ENCODE results near the gene ITGBL1.

The ITGBL1 gene

DNA sequence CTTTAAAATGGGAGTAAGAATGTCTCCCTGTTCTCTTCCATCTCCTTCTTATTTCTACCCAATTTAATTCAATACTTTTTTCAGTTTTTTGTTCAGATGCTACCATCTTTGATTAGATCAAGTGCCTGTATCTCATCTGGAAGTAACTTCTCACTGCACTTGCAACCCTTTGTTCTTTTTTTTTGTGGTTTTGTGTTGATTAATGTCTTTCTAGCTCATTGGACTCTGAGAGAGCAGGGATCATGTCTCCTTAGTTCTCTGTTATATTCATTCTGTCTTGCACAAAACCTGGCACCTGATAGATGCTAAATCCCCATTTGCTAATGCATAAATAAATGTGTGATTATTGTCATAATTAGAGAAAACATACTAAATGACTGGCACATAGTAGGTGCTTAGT is 834 bp upstream of the ITGBL1 start:
- no peak for DNase-seq

DNA sequence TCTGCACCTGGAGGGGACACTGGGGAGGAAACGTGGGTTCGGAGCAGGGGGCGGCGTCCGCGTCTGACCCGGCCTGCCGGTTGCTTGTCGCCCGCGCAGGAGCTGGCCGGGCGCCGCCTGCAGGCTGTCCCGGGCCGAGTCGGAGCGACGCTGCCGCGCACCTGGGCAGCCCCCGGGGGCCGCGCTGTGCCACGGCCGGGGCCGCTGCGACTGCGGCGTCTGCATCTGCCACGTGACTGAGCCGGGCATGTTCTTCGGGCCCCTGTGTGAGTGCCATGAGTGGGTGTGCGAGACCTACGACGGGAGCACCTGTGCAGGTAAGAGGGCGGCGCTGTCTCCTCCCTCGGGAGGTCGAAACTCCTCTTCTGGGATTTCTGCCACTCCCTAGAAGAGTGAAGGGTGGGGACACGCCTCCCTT is 1.3 kb downstream of the ITGBL1 start:
- no peak for DNase-seq

DNA sequence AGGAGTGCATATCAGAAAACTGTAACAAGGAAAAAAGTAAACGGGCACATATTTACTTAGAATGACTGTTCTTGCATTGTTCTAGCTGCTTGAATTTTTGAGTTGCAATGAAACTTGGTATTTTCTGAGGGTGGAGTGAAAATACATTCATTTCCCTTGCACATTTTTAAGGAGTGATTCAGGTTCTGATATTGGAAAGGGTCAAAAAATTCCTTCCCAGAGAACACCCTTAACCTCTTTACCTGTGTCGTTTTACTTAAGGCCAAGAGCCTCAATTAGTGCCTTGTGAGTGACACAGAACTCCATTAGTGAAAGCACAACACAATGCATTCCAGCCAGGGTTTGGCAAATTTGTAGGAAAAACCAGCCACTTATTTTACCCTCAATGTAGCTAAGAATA is 2.3 kb downstream of the ITGBL1 start:
- no peak for DNase-seq

DNA sequence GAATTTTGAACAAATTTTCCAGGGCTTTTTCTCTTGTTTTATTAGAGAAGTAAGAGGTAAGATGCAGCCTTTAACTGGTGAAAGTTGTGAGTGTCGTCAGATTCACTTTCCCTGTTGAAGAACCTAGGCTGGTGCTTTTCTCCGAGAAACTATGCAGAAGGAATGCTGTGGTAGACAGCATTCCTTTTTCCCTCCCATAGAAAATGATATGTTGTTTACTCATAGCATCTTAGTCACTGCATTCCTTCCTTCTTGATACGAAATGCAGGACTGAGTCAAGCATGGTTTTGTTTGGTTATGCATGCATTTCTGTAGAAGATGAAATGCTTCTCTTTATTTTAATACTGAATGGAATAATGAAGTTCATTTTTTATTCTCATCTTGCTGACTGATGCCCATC is 3.4 kb downstream of the ITGBL1 start:
- DNase-seq, result no peak

DNA sequence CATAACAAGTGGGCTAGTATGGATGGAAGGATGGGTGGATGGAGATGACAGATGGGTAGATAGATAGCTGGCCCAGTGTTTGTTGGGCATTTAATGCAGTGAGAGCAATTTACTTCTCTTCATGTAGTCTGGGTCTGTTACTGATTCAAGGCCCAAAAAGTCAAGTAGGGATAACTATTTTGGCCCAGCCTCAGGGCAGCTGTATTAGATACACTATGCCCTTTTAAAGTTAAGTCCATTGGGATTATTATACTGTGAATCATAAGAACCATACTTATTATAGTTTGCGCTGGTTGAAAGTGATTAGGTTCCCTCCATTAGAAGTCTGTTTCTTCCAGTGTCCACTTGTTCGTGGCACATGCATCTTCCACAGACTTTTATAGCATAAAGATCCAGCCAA is 4.7 kb downstream of the ITGBL1 start:
- DNase-seq, result no peak

DNA sequence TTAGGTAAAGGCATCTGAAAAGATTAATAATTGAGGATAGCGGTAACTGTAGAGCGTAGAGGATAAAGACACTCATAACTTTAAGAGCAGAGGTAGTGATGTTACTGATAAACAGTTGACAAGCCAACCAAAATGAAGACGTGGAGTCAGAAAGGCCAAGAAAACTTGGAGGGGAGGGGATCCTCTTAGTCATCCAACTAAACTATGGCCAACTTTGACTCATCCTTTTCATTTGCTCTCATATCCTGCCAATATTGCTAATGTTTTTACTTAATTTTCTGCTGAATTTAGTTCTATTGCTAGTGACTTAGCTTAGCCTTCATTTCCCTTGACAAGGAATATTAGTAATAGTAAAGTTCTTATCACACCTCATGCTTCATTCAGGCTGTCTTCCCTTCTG is 13.4 kb downstream of the ITGBL1 start:
- no peak for DNase-seq

DNA sequence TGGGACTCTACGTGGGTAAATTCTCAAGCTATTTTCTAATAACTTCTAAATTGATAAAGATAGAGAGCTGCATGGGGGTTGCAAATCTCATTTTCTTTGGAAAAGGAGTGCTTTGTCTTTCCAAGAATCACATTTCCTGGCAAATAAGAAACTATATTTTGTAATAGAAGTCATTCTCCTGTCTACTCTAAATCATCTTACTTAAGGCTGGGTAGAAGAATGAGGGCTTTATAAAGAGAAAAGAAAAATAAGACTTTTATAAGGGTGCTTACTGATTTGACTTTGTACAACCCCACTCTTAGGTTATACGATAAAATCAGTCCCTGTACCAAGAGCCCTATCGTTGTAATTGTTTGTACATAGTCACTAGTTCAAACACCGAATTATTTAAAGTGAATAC is 14.9 kb downstream of the ITGBL1 start:
- no peak for DNase-seq

DNA sequence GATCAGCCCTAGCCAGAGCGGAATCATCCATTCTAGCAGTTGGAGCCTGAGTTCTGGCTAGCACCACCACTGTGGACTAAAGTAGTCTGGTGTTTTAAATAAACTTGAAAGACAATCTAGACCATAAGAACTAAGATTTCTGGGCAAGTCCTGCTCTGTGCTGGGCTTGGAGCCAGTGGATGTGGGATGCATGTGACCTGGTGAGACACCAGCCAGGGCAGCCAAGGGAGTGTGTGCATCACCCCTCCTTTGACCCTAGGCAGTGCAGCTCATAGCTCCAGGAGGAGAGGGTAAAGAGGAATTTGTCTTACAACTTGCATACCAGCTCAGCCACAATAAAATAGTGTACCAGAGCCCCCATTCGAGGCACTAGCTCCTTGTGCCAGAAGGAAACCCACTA is 21.0 kb downstream of the ITGBL1 start:
- DNase-seq, result no peak

DNA sequence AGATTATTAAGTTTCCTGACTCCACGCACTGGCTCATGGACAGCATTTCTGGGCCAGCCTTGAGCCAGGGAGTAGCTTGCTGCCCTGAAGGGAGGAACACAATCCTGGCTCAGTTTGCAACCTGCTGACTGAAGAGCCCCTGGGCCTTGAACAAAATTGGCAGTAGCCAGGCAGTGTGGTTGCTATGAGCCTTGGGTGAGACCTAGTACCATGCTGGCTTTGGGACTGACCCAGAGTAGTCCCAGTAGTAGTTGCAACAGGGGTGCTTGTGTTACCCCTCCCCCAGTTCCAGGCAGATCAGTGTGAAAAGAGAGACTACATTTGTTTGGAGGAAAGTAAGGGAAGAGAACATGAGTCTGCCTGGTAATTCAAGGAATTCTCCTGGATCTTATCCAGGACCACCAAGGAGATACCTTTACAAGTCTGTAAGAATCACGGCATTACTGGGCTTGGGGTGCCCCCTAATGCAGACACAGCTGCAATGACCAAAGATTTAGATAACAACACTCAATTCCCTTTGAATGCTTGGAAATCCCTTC is 22.0 kb downstream of the ITGBL1 start:
- no peak for DNase-seq

DNA sequence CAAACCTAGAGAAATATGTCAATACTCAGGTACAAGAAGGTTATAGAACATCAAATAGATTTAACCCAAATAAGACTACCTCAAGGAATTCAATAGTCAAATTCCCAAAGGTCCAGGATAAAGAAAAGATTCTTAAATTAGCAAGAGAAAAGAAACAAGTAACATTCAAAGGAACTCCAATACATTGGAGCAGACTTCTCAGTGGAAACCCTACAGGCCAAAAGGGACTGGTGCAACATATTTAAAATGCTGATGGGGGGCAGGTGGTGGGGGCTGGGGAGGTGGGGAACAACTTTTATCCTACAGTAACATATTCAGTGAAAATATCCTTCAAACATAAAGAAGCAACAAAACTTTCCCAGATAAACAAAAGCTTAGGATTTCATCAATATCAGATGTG is 23.1 kb downstream of the ITGBL1 start:
- DNase-seq, result no peak

DNA sequence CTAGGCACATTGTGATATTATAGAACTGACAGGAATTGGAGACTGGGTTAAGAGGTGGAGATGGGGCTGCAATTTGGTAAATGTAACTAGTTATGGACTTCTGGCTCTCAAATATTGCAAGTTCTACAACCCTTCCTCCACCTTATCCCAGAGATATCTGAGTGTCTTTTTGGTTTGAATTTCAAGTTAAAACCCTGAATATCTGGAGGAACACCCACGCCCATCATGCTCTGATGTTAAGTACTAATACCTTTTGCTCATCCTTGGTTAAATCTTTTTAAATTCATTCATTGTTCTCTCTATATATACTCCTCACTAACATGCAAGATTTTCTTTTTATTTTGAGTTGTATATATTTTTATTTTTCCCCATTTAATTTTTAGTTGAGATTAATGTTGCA is 28.9 kb downstream of the ITGBL1 start:
- no peak for DNase-seq

DNA sequence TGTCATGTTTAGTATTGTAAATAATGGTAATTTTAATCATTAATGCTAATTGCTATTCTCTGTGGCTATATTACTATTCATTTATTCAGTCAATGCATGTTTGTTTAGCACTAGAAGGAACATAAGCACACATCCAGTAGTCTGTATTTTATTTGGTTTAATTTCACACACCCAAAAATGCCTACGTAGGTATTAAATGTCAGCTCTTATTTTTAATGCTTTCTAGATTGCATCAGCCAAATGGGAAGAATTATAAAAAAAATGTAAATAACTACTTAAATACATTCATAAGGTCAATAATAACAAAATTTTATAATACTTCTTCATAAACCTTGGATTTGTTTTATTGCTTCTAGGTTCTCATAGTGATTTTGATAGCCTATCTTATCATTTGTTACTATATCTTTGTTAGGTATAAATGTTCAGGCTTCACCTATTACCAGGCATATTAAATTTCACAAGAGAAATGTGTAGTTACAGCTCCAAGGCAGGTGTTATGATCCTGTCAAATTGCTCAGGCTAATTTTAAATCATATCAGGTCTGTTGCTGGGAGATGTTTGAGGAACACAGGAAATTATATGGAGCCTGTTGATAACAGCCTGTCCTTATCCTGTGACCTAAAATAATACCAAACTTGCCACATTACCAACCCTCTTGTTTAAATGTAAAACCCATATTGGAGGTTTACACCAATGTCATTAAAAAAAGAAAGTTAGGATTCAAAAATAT is 34.4 kb downstream of the ITGBL1 start:
- DNase-seq, result no peak

DNA sequence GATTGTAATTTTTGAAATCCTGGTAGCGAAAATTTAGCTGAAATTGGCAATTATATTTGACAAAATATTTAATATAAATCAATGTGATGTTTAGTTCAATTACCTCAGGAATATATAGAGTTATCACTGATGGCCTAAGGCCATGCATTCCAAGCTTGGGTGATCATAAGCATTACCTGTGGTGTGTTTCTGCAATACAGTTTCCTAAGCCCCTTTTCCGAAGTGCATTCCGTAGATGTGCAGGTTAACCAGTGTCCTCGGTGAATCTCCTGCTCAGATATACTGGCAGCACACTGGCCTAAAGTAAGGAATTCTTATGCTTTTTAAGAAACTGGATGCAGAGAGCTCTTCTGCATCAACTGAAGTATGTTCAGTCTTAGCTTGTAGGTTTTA is 35.0 kb downstream of the ITGBL1 start:
- DNase-seq, result no peak

DNA sequence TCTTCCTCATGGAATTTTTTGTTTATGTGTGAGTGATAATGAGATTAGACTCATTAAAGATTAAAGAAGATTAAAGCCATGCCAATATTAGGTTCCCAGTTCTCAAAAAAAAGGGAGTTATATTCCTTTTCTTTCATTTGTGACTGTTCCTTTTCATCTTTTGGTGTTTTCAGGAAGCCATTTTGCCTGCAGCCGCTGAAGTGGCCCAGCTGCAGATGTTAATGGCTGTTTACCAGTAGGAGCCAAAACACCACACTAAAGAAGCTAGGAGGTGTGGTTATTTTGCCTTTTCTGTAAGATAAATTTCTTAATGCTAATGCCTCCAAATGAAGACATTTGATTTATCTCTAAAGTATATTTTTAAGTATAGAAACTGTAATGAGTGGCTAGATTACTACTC is 36.3 kb downstream of the ITGBL1 start:
- DNase-seq, result no peak

DNA sequence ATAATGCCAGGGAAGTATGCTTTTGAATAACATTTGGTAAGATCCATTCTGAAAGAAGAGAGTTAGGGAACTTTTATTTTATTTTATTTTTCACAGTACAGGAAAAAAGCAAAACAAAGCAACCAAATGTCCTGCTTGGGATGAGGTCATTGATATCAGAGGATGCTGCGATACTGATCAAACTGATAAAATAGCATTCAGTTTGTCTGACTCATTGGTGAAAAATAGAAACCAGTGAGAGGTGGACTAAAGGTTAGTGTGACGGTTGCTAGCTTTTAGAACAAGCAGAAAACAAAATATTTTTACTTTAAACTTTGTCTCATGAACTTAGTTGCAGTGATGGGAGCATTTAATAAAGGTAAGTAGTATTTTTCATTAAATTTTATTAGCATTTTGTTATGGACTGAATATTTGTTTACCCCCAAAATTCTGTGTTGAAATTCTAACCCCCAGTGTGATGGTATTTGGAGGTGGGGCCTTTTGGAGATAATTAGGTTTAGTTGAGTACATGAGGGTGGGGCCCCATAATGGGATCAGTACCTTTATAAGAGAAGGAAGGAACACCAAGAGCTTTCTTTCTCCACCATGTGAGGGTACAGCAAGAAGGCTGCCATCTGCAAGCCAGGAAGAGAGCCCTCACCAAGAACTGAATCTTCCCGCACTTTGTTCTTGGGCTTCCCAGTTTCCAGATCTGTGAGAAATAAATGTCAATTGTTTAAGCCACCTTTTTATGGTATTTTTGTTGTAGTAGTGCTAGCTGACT is 37.3 kb downstream of the ITGBL1 start:
- DNase-seq, result no peak

DNA sequence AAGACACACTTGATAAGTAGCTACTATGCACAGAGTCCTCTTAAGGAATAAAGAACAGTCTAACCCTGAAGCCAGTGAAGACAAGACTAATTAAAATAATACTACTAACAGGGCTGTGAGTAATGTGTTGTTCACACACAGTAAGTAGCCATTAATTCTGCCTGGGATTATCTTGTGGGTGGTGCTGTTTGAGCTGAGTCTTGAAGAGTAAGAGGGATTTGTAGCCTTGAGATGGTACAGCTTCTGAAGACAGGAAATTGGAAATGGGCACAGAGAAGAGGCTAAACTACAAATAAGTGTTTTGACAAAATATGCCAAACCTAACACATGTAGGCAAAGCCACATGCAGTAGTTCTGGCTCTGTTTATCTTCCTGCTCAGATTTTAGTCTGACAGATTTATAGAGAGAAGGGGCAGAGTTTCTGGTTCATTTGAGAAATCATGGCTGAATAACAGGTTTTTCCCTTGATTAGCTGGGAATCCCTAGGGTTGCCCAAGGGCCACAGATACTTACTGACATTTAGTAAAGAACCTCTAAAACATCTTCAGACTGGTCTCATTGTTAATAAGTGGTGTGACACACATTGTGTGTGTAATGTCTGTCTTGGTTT is 38.0 kb downstream of the ITGBL1 start:
- DNase-seq, result no peak

DNA sequence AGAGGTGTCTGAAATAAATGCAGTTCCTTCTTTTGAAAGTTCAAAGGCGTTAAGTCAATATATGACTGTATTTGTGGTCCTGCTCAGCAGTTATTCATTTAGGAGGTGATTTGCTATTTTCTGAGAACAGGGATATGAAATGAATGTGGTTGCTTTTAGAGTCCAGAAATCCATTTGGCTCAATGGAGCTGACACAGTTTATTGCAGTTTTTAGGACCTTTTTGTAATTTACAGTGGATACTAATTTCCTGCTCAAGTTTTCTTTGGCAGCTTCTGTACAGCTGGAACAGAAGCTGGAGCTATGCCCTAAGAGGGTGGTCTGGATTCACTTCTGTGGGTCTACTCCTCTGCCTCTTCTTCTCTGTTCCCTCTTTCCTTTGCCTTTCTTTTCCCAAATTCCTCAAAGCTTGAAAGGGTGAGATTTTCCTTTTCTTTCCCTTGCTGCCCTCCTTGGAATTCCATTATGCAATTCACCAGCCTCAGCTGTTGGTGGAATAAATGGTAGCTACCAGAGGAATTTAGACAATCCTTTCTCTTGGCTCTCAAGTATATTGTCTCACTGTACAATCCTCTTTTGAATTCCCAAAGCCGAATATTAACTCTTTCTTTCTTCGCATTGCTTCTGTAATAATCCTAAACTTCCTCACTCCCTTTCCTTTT is 39.9 kb downstream of the ITGBL1 start:
- DNase-seq, result no peak

DNA sequence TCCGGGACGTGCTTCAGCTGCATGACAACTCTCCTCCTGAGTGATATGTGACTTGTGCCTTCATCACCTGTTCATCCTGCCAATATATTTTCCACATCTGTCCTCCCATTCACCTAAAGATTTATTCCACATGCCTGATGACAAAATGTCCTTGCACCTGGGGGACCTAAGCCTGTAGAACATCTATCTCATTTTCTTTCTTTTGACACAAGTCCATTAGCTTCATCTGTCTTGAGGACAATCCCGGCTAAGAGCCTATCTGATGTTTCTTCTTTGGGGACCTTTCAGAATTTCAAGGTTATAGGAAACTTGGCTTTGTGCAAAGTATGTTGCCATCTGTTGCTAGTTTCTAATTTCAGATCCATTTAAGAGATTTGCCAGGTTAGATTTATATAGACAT is 41.1 kb downstream of the ITGBL1 start:
- DNase-seq, result no peak

DNA sequence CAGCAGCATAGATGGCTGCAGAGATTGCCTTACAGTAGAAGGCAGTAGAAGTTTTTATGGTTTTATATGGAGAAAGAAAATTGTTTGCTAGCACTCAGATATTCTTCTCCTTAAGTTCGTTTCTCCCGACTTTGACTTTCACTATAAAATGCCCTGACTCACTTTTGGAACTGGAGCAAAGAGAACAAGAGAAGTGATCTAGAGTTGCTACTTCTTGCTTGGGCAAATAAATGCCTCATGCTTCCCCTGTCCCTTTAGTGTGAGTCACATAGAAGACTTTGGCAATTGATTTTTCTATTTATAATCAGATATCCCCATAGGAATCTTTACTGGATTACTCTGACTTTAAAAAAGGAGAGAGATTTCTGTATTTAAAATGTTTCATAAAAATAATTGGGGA is 46.9 kb downstream of the ITGBL1 start:
- no peak for DNase-seq

DNA sequence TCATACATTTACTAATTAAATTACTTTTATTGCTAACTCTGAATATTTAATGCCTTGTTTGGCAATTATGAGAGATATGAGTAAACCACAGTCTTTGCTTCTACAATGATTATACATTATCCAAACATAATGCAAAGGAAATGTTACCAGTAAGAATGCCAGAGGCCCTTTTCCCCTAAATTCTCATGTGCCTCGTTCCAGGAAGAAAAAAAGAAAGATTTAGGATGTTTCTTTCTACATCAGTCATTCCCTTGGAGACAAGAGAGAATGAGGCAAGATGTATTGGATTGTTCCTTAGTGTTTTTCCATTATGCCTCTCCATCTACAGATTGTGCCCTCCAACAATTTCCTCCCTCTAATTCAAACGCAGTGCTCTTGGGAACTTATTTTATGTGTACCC is 50.1 kb downstream of the ITGBL1 start:
- no peak for DNase-seq

DNA sequence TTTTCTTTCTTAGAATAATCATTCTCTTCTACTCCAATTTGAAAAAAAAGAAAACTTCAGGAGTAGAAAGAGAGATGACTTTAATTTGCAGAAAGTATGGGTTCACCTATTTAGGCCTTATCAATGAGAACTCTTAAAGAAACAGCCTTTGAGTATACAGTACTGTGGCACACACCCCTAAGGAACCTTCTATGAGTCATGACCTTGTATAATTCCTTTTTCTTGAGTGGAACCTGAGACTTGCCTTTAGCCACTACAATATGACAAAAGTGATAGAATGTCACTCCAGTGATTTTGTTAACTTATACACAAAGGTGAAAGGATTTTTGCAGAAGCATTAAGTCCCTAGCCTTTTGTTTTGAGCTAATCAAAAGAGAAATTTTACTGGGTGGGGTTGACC is 58.7 kb downstream of the ITGBL1 start:
- DNase-seq, result no peak

DNA sequence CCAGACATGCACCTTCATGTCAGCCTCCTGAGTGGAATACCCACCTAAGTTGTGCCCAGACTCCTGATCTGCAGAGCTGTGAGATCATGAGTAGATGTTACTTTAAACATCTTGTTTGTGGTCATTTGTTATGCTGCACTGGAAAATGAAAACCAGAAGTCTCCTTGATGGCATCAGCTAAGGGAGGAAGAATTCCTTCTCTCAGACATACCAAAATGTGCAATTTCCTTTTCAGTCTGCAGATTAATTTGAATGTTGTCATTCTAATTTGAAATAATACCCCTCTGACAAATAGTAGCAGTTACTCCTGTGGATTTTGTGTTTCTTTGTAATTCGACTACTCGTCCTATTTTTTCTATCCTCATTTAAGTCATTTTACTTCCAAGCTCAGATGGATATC is 59.3 kb downstream of the ITGBL1 start:
- DNase-seq, result no peak

DNA sequence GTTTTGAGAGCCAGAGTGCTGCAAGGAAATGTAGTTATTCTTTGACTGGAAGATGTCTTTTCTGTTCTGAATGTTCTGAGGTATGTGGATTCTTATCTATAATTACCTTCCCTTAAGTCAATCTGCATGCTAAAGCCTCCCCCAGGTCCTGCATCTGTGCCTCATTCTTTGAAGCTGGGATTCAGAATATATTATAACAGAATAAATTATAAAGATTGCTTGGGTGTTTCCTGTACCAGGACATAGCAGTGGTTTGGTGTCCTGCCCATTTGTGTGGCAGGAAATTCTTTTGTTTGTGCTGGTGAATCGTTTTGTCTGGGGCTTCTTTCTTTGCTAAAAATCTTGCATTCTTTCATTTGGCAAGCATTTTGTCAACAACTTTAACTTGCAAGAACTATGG is 60.2 kb downstream of the ITGBL1 start:
- no peak for DNase-seq

DNA sequence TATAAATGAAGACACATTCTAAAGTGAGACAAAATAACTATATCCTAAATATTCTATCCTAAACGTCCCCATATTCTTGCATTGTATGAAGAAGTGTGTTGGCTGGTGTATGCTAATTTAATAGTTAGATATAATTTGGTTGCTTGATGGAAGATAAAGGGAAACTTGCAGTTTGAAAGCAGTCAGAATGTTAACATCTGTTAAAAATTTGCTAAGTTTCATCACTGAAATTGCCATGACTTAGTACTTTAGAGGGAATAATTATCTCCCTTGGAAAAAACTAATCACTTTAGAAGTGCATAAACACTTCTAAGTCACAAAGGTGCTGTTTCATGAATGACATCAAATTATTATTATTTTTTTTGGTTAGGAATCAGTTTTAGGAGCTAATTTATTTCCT is 61.6 kb downstream of the ITGBL1 start:
- DNase-seq, result no peak

All from DMS 273 treated with DMSO at 0.1 percent for 48 hours (cell line).